Calu3 (cell line): Measurements from ENCODE around the gene GALP. TPM values are rescaled to one million over a fixed set of nuclear protein-coding genes. Genes with fewer than 3 reads are reported as not detected.
"Not testable (repeated sequence)": the region's sequence is repeated elsewhere in the genome, so short reads cannot be mapped to it uniquely, and the experiment has no call there.

ENCODE experiments used
- BruUV-seq: library from RNA; stranded (reverse); fragments of 400-500 nt; replicated peaks from 2 replicates; lab custom pipeline; 2021; lab: Mats Ljungman, UMichigan
- CTCF ChIA-PET: fragments of 300-600 bp; sonication (Branson Sonifier 250); formaldehyde crosslinking; loops from one replicate; lab custom pipeline; 2022; ENCODE audit warnings: antibody characterized with exemption; lab: Charles Lee
- DNase-seq: peaks from one replicate; pipeline ENCODE4 v3.0.0; 2022
- H3K27ac Mint-ChIP-seq: one replicate; pipeline ENCODE4 v1.8.0; 2022; ENCODE audit warnings: mixed read lengths; ENCODE audit not compliant: unreplicated experiment
- H3K27me3 Mint-ChIP-seq: one replicate; pipeline ENCODE4 v1.8.0; 2022; ENCODE audit warnings: mixed read lengths; ENCODE audit not compliant: unreplicated experiment
- H3K36me3 Mint-ChIP-seq: one replicate; pipeline ENCODE4 v1.8.0; 2022; ENCODE audit warnings: mild to moderate bottlenecking, moderate library complexity, mixed read lengths; ENCODE audit not compliant: insufficient read depth, unreplicated experiment
- H3K4me1 Mint-ChIP-seq: one replicate; pipeline ENCODE4 v1.8.0; 2022; ENCODE audit warnings: mild to moderate bottlenecking, low read depth, mixed read lengths; ENCODE audit not compliant: unreplicated experiment
- H3K4me3 Mint-ChIP-seq: one replicate; pipeline ENCODE4 v1.8.0; 2022; ENCODE audit warnings: mild to moderate bottlenecking, low read depth, moderate library complexity, mixed read lengths; ENCODE audit not compliant: unreplicated experiment
- H3K9me3 Mint-ChIP-seq: one replicate; pipeline ENCODE4 v1.8.0; 2022; ENCODE audit warnings: low read depth, mixed read lengths; ENCODE audit not compliant: unreplicated experiment
- intact Hi-C: fragments of 100-400 bp; cut with micrococcal nuclease; formaldehyde crosslinking; loops from one replicate; pipeline ENCODE4 v1.10.0; 2022; ENCODE audit not compliant: unreplicated experiment
- total RNA-seq: library from RNA; stranded (reverse); gene quantifications from 2 replicates; pipeline ENCODE4 v1.2.3, GENCODE V29; 2022
- TF ChIP-seq, protein P1 (sequence below): fragments of 200-600 bp; IDR thresholded peaks from one replicate; pipeline ENCODE4 v1.8.0; 2022; ENCODE audit warnings: antibody characterized with exemption; ENCODE audit not compliant: unreplicated experiment

The GALP gene
- total RNA-seq, 1 experiment from 2014 or later: not detected

GRCh38 chr19:56191115-56191514, 15.3 kb downstream of the GALP start:
- BruUV-seq: no TSS peak
- Mint-ChIP-seq H3K9me3 (no peaks in the 10 kb centered on the region), H3K27ac (no peak overlapping the region), H3K4me3 (no peak overlapping the region), H3K27me3 (peaks cover 42% of the 10 kb centered on the region), H3K36me3 (no peaks in the 10 kb centered on the region), H3K4me1 (no peaks in the 10 kb centered on the region)
- no peak for DNase-seq
- intact Hi-C loops: no loop called here
- CTCF ChIA-PET: no interaction called here
- TF ChIP-seq, protein P1, sequence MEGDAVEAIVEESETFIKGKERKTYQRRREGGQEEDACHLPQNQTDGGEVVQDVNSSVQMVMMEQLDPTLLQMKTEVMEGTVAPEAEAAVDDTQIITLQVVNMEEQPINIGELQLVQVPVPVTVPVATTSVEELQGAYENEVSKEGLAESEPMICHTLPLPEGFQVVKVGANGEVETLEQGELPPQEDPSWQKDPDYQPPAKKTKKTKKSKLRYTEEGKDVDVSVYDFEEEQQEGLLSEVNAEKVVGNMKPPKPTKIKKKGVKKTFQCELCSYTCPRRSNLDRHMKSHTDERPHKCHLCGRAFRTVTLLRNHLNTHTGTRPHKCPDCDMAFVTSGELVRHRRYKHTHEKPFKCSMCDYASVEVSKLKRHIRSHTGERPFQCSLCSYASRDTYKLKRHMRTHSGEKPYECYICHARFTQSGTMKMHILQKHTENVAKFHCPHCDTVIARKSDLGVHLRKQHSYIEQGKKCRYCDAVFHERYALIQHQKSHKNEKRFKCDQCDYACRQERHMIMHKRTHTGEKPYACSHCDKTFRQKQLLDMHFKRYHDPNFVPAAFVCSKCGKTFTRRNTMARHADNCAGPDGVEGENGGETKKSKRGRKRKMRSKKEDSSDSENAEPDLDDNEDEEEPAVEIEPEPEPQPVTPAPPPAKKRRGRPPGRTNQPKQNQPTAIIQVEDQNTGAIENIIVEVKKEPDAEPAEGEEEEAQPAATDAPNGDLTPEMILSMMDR: no peak

DNA sequence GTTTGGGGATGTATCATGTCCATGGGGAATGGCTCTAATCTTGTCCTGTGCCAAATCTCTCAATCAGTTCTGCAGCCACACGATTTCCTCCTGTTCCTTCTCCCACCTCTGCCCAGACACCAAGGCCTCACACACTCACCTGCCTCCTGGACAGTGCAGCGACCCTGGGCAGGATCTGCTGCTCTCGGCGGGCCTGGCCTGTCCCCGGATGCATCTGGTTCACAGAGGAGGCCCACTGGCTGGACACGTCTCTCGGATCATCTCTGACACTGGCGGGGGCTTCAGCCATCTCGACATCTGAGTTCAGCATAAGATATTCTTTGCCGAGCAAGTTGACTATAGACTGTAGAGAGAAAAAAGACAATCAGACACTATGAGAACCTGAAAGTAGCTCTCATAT, 15.9 kb downstream of the GALP start:
- no TSS peak for BruUV-seq
- no peak for DNase-seq
- no peaks in the 10 kb centered on the region for H3K4me1 Mint-ChIP-seq
- H3K27me3 Mint-ChIP-seq: peaks cover 42% of the 10 kb centered on the region
- CTCF ChIA-PET: interaction anchor here (1.0 kb wide), 1 partner anchor 27 kb away, joined by 3 read pairs; no protein-coding TSS in a partner anchor
- no peak overlapping the region for H3K4me3 Mint-ChIP-seq
- TF ChIP-seq, protein P1: no peak
- H3K27ac Mint-ChIP-seq: no peak overlapping the region
- no peaks in the 10 kb centered on the region for H3K9me3 Mint-ChIP-seq
- H3K36me3 Mint-ChIP-seq: no peaks in the 10 kb centered on the region
- intact Hi-C loops: no loop called here

DNA sequence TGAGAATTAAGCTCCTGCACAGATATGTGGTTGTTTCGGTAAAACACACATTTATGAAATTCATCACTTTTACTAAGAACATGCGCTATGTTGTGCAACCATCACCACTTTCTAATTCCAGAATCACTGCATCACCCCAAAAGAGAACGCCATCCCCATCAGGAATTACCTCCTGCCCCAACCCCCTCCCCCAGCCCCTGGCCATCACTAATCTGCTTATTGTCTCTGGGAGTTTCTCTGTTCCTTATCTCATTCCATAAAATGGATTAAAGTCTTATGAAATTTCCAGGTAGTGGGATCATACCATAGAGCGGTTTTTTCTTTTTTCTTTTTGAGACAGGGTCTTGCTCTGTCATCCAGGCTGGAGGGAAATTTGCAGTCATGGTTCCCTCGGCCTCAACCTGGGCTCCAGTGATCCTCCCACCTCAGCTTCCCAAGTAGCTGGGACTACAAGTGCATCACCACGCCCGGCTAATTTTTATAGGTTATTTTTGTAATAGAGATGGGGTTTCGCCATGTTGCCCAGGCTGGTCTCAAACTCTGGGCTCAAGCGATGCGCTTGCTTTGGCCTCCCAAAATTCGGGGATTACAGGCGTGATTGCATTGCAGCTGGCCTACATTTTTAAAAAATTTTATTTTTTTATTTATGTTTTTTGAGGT, 18.3 kb downstream of the GALP start:
- Mint-ChIP-seq H3K27ac (no peak overlapping the region), H3K27me3 (peaks cover 42% of the 10 kb centered on the region), H3K9me3 (peaks cover 3% of the 10 kb centered on the region), H3K4me3 (no peak overlapping the region), H3K36me3 (no peaks in the 10 kb centered on the region), H3K4me1 (no peaks in the 10 kb centered on the region)
- BruUV-seq: no TSS peak
- CTCF ChIA-PET: no interaction called here
- intact Hi-C loops: no loop called here
- TF ChIP-seq, protein P1: no peak
- no peak for DNase-seq

GRCh38 chr19:56197646-56198045, 21.8 kb downstream of the GALP start, which contains the start of gene ZSCAN5B:
TSS of gene ZSCAN5B (minus strand) at chr19:56197783. CDS start at chr19:56193052, 4,731 bp downstream.
- H3K36me3 Mint-ChIP-seq, CTCF ChIA-PET, H3K4me1 Mint-ChIP-seq, H3K9me3 Mint-ChIP-seq, DNase-seq, intact Hi-C loops, H3K4me3 Mint-ChIP-seq, H3K27ac Mint-ChIP-seq, BruUV-seq: not testable (repeated sequence)
- H3K27me3 Mint-ChIP-seq: peaks cover 25% of the 10 kb centered on the region

DNA sequence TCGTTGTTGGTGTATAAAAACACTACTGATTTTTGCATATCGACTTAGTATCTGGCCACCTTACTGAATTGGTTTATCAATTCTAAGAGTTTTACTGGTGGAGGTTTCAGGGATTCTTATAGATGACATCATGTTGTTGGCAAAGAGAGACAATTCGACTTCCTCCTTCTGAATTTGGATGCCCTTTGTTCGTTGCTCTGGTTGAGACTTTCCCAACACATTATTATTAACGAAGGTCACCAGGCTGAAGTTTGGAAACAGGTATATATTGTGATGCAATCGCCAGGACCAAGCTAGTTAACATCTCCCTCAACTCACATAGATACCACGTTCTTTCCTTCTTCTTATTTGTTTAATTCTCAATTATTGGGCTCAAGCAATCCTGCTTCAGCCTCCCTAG, 23.9 kb downstream of the GALP start:
- no peaks in the 10 kb centered on the region for H3K4me1 Mint-ChIP-seq
- CTCF ChIA-PET: no interaction called here
- intact Hi-C loops: no loop called here
- no TSS peak for BruUV-seq
- peaks cover 20% of the 10 kb centered on the region for H3K27me3 Mint-ChIP-seq
- H3K27ac Mint-ChIP-seq: no peak overlapping the region
- TF ChIP-seq, protein P1: no peak
- no peak overlapping the region for H3K4me3 Mint-ChIP-seq
- no peaks in the 10 kb centered on the region for H3K36me3 Mint-ChIP-seq
- DNase-seq: no peak
- H3K9me3 Mint-ChIP-seq: peaks cover 3% of the 10 kb centered on the region
